HG03159 (cell line): Measurements from ENCODE around the gene TMEM209.
"Not testable (repeated sequence)": the region's sequence is repeated elsewhere in the genome, so short reads cannot be mapped to it uniquely, and the experiment has no call there.

ENCODE experiments used
- ATAC-seq: cut with Tn5 transposase; IDR thresholded peaks from one replicate; pipeline ENCODE4 v1.9.1; 2021; ENCODE audit warnings: mild to moderate bottlenecking, moderate library complexity; ENCODE audit not compliant: unreplicated experiment

TMEM209 gene

GRCh38 chr7:130174237-130174959, 30.8 kb downstream of the TMEM209 start:
- ATAC-seq, result no peak

GRCh38 chr7:130162196-130162595, 43.0 kb downstream of the TMEM209 start:
- ATAC-seq, result no peak

GRCh38 chr7:130160455-130160854, 44.8 kb downstream of the TMEM209 start:
- ATAC-seq, result no peak

GRCh38 chr7:130160023-130160422, 45.2 kb downstream of the TMEM209 start:
- no peak for ATAC-seq

GRCh38 chr7:130157700-130158099, 47.5 kb downstream of the TMEM209 start:
- ATAC-seq, result no peak

DNA sequence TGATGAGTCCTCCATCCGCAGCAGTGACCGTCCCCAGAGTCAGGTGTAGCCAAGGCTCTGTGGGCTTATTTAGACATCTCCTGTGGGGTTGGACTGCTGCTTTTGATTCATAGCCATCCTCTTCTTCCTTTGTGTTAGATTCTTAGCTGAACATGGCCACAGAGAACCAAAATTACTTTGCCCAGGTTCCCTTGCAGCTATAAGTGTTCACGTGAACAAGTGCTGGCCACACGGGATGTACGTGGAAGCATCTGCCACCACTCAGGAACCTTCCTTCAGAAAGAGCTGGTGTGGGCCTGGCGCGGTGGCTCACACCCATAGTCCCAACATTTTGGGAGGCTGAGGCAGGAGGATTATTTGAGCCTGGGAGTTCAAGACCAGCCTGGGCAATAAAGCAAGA, 49.1 kb downstream of the TMEM209 start:
- no peak for ATAC-seq

DNA sequence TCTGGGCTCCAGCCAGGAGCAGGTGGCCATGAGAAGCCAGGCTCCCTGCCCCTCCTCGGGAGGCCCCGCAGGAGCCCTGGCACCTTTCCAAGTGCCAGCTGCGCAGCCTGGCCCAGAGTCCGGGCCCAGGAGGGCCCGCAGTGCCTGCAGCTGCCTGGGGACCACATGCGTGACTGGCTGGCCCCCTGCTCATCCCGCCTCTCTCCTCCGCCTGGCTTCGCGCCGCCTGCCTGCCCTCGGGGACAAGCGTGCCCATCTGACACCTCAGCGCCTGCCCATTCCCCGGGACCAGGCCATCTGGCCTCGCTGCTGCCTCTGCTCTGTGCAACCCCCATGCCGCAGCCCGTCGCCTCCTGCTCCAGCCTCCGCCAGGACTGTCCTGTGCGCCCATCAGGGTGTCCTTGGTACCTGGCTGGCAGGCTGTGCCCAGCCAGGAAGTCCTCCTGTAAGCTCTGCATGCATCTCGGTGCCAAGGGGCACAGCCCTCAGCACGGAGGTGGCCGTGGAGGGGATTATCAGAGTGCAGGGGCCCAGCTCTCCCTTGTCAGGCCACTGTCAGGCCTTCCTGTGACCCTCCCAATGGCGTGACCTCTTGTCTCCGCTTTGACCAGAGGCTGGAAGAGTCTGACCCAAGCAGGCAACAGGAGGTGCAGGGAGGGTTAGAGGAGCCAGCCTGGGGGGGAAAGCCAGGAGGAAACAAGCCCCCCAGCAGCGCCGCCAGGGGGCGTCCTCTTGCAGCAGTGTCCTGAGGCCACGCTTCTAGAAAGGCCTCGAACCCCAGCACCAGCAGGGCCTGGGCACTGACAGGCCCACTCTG, 50.5 kb downstream of the TMEM209 start:
- no peak for ATAC-seq

GRCh38 chr7:130154131-130154500, 51.1 kb downstream of the TMEM209 start:
- ATAC-seq, result no peak

DNA sequence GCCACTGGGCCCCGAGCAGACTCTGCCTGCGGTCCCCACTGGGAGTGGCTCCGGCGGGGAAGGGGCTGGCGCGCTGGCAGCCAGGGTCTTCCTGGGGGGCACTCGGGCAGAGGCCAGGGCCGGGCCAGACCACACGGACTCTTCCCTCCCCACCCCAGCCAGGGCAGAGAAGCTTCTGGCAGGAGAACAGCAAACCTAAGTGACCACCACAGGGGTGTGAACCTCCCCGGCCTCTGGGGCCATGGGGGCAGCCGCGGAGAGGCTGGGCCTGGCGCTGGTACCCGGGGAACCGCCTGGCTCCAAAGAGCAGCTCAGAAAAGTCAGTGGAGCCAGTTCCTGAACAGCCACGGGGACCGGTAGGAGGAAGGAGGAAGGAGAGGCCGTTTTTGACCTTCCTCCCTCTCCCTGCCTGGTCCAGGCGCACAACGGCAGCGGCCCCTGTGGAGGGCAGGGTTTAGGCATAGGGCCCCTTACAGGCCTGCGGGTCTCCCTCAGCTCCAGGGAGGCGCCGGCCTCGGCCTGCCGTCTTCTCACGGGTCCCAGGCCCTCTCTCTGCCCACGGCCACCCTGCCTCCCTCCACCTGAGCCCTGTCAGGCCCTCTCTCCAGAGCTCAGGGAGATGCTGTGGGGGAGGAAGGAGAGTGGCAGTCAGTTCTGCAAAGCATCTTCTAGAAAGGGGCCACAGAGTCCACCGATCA, 51.8 kb downstream of the TMEM209 start:
- no peak for ATAC-seq

DNA sequence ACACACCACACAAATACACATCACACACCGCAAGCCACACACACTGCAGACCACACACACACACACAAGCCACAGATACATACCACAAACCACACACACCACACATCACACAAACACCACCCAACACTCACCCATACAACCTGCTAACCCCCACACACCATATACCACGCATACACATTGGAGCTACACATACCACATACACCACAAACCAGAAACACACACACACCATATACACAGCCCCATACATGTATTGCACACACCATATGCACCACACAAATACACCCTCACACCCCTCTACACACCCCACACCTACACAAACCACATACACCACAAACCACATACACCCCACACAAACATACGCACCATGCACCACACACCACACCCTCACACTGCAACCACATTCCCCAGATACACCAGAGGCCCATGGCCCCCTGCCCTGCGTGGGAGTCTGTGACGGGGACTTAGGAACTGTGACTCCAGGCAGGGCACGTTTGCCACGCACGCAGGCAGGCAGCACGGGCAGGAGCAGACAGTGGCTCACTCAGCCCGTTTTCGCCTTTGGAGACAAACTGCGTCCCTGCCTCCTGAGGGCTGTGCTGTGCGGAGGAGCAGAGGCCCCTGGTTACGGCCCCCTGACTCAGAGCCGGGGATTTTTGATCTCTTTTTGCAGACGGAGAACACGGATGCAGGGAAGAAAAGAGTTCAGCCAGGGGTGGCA, 52.6 kb downstream of the TMEM209 start:
- ATAC-seq, result no peak

GRCh38 chr7:130151591-130152492, 53.4 kb downstream of the TMEM209 start:
- no peak for ATAC-seq

- ATAC-seq, result no peak
Observed at GRCh38 chr7:130150587-130150986, 54.6 kb downstream of the TMEM209 start.

- no peak for ATAC-seq
Observed at GRCh38 chr7:130149281-130150139, 55.7 kb downstream of the TMEM209 start.

GRCh38 chr7:130148561-130148960, 56.6 kb downstream of the TMEM209 start:
- no peak for ATAC-seq

GRCh38 chr7:130147710-130148325, 57.4 kb downstream of the TMEM209 start:
- no peak for ATAC-seq

- no peak for ATAC-seq
Observed at GRCh38 chr7:130146693-130147405, 58.4 kb downstream of the TMEM209 start.

DNA sequence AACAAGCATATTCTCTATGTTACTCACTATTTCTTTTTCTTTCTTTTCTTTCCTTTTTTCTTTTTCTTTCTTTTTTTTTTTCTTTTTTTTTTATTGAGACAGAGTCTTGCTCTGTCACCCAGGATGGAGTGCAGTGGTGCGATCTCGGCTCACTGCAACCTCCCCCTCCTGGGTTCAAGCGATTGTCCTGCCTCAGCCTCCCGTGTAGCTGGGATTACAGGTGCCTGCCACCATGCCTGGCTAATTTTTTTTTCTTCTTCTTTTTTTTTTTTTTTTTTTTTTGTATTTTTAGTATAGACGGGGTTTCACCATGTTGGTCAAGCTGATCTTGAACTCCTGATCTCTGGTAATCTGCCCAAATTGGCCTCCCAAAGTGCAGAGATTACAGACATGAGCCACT, 59.1 kb downstream of the TMEM209 start:
- ATAC-seq, result not testable (repeated sequence)
